CD4-positive, alpha-beta T cell treated with Interleukin-21 for 1 hour (primary cell): ENCODE data around the gene CENPX.

Experiments used
- DNase-seq: peaks from one replicate; pipeline ENCODE4 v3.0.0-alpha.2; 2020

The CENPX gene

DNA sequence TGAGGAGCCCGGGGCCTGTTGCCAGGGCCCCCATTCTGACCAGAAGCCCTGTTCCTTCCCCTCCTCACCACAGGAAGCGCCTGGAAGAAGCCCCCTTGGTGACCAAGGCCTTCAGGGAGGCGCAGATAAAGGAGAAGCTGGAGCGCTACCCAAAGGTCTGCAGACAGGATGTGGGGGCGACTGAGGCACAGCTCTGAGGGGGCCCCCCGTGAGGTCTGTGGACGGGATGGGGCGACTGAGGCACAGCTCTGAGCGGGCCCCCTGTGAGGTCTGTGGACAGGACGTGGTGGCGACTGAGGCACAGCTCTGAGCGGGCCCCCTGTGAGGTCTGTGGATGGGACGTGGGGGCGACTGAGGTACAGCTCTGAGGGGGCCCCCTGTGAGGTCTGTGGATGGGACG, 13.3 kb downstream of the CENPX start:
- no peak for DNase-seq

DNA sequence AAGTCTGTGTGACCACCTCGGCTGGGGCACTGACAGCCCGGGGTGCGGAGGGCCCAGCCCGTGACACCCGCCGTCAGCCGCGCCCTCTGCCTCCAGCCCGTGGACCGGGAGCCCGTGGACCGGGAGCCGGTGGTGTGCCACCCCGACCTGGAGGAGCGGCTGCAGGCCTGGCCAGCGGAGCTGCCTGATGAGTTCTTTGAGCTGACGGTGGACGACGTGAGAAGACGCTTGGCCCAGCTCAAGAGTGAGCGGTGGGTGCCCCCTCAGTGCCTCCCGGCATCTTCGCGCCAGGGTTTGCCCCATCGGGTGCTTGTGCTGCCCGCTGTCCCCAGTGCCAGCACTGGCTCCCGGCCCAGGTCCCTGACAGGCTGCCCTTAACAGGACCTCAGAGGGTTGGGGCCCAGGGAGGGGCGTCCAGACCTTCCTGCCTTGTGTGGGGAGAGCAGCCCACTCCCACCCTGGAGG, 13.7 kb downstream of the CENPX start:
- DNase-seq, result no peak

- no peak for DNase-seq
Measured at GRCh38 chr17:82008258-82008940, 14.3 kb downstream of the CENPX start.

- DNase-seq, result no peak
Measured at GRCh38 chr17:82007495-82008257, 15.0 kb downstream of the CENPX start.

GRCh38 chr17:82007228-82007494, 15.5 kb downstream of the CENPX start:
- no peak for DNase-seq

DNA sequence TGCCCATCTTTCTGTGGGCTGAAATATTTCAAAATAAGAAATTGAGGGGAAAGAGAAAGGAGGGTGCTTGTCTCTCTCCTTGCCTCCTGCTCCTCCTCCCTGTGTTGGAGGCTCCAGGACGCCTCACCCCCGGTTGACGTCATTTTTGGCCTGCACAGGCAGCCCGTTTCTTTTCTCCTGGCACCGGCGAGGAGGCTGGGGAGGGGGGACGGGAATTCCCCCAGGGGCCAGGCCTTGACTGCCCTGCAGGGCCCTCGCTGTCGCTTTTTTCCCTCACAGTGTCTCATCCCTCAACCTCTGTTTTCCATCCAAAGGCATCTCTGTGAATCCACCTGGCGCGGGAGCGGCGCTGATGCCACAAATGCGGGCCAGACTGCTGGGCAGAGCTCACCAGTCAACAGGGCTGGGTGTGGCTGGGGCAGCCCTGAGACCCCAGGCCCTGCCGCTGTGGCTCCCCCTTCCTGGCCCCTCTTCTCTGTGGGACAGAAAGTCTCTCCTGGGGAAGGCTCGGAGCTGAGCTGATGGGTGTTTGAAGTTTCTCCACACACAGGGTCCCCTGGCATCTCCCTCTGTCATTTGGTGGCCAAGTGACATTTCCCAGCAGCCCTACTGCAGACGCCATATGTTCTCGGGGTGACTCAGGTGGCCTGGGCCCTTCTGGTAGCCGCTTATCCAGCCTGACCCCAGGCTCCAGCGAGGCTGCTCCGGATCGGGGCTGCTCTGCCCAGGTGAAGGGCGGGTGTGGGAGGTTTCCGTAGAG, 16.0 kb downstream of the CENPX start:
- no peak for DNase-seq

GRCh38 chr17:82005701-82006348, 16.9 kb downstream of the CENPX start:
- DNase-seq, result no peak

DNA sequence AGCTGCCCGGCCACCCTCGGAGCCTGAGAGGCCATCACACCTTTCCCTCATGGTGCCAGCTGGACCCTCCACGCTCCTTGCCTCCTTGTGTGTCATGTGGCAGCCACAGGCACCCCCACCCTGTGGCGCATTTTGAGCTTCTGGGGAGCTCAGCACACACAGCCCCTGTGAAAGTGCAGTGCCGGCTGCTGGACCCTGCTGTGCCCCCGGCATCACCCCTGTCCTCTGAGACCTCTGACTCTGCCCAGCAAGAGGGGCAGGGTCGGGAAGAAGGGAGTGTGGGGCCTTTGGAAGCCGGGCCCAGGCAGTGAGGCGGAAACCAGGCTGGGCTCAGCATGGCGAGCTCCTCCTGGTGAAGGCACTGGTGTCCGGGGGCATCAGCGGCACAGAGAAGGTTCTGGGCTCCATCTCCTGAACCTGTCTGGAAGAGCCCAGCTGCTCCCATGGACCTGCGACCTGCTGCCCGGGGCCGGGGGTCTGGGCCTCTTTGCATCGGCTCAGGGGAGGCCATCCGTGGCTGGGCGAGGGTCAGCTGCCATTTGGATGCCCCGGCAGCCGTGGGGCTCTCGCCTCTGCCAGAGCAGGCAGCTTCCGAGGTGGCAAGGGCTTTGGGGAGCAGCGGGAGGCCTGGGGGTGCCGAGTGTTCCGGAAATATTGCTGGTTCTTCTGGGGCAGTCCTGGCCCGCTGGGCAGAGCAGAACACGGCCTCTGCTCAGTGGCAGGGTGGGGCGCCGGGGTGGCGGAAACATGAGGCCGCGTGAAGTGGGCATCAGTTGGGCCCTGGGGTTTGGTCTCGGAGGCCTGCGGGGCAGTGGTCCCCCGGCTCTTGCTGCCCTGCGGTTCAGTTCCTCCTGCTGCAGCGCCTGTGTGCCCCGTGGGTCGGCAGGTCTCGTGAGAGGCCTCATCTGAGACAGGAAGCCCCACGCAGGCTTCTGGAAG, 17.9 kb downstream of the CENPX start:
- DNase-seq, result no peak

DNA sequence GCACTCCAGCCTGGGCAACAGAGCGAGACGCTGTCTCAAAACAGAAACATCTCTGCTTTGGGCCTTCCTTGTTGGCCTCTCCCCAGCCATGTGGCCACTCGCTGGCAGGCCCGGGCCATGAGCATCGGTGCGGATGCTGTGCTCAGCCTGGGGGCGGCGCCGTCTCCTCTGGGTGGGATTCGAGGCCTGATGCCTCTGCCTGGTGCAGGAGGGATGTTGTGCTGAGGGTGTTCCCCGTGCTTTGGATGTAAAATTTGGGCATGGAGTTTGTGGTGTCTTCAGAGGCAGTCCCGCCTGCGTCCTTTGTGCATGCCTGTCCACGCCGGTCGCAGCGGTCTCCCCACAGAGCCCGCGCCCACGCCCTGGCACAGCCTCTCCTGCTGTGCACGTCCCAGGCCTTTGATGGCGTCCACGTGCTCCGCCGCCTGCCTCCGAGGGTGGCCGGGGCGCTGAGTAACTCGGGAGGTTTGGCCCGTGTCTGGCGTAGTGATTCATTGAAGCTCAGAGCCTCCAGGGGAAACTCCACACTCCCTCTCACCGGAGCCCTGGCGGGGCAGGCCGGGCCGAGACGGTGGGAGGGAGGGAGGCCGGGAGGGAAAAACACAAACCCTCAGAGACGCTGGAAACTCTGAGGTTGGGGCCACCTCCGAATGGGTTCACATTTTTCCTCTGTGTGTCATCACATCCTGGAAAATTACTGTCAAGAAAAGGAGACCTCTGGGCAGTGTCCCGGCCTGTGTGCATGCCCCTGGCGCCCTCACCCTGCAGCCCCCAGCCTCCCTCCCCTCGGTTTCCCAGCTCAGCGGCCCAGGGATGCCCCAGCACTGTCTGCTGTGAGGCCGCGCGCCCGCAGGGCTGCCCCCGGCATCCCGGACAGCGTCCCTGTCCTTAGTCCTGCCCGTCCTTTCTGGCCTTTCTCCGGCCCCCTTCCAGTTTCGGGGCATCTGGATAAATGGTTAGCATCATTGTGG, 19.0 kb downstream of the CENPX start:
- DNase-seq, result no peak

DNA sequence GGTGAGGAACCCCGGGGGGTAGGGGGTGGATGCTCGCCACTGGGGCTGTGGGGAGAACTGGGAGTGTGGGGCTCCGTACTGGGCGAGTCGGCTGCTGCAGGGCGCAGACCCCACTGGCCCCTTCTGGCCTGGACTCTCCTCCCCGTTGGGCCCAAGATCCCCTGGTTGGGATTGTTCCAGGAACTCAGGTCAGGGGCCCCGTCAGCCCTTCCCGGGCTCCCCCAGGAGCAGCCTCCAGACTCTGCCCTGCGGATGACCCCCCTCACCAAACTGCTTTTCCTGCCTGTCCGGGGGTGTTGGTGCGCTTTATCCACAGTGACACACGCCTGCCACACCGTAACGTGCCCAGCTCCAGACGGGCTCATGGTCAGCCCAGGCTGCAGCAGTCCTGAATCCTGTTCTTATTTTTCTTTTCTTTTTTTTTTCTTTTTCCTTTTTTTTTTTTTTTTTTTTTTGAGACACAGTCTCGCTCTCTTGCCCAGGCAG, 21.1 kb downstream of the CENPX start:
- no peak for DNase-seq

DNA sequence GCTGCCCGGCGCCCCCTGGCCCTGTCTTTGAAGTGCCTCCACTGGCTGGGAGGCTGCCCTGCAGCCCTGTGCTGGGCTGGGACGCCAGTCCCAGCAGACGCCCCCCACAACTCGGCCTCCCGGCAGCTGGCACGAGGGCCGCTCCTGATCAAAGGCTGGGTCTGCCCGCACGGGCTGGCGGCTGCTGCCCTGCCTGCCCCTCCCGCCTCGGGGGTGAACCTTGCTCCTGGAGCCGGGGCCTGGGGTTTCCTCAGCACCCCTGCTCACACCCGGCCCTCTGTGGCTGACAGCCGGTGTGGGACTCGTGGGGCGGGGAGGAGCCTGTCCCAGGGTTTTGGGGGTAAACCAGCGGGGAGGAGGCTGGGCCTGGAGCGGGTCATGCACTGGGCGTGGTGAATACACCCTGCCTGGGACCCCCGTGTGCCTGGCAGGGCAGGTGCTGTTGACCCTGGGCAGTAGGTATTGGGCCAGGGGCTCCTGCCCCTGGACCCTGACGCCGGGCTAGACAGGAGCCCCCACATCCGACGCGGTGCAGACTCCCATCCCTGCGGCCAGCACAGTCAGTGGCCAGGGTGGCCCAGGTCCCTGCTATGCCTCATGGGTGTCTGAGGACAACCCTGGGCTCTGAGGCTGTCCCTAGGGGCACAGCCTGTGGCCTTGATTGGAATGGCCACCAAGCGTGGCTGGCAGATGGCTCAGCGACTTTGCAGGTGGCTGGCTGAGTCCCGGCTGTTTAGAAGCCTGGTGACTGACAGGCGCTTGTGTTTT, 21.7 kb downstream of the CENPX start:
- no peak for DNase-seq

- no peak for DNase-seq
Measured at GRCh38 chr17:81999976-82000802, 22.5 kb downstream of the CENPX start.

DNA sequence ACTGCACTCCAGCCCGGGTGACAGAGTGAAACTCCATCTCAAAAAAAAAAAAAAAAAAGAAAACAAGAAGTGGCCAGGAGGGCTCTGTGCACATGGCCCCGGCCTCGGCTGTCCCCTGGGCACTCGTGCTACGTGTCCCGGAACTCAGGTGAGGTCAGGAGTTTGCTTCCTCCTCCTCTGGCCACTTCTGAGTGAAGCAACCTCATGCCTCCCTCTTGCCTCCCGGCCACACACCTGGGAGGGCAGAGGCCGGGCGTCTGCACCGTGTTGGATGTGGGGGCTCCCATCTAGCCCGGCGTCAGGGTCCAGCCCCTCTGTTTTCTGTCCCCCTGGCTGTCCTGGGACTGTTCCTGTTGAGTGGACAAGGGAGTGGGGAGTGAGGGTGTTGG, 23.1 kb downstream of the CENPX start:
- no peak for DNase-seq

DNA sequence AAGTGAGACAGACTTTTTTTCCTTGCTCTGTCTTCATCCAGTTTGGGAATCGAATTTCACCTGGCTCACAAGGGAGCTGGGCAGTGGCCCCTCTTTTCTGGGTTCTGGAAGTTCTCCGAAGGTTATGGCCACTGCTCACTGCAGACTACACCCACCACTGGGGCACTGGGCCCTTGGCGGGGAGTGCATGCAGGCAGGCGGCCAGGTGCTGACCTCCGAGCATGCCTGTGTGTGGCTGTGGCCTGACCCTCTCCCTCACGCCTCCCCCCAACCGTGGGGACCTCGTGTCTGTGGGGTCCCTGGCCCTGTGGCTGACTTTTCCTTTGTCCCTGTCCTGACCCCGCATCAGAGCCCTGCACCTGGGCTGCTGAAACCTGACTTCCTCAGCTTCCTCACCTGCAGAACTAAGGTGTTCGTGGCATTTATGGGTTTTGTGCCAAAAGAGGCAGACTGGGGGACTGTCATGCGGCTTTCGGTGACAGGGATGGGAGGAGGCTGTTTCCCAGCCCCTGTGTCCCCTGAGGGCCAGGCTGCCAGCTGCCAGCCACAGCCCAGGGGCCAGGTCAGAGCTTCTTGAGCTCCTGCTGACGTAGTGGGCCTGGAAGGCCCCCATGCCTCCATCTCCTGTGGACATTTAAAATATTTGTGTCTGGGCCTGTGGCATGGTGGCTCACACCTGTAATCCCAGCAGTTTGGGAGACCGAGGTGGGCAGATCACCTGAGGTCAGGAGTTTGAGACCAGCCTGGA, 23.8 kb downstream of the CENPX start:
- DNase-seq, result no peak

GRCh38 chr17:81998212-81998611, 24.5 kb downstream of the CENPX start:
- DNase-seq, result no peak

DNA sequence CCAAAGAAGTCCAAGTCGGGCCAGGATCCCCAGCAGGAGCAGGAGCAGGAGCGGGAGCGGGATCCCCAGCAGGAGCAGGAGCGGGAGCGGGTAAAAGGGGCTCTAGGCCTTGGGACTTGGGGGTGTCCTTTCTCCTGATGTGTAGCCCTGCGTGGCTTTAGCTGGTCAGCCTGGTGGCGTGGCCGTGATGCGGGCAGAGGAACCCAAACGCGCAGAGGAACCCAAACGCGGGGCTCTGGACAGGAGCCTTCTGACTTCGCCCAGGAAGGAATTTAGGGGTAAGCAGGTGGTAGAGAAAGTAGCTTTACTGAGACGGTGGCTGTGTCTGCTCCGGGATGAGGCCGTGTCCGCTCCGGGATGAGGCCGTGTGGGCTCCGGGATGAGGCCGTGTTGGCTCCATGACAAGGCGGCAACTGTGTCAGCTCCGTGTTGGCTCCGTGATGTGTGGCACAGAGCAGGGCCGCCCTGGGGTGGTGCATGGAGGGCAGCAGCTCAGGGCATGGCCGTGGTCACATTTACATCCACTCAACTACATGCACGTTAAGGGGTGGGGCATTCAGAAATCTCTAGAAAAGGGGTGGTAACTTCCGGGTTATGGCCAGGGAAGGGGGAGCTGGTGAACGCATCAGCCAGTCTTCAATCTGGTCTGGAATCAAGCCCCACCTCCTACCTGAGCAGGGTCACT, 25.8 kb downstream of the CENPX start:
- DNase-seq, result no peak

- DNase-seq, result no peak
Measured at GRCh38 chr17:81996232-81996756, 26.4 kb downstream of the CENPX start.
